Activated T-cell treated with anti-CD3 and anti-CD28 coated beads for 48 hours (primary cell): ENCODE data around the gene RASSF10.

Experiments used
- DNase-seq: peaks from one replicate; pipeline ENCODE4 v3.0.0-alpha.2; 2020; ENCODE audit warnings: low read depth

RASSF10 gene

GRCh38 chr11:13008625-13009475 lies at the start of gene RASSF10:
TSS of gene RASSF10 (plus strand) at chr11:13009316. CDS start at chr11:13009577, 261 bp downstream.
- DNase-seq, result peak; percentile 27

GRCh38 chr11:12961615-12962014 lies 47.5 kb upstream of the RASSF10 start:
- no peak for DNase-seq

GRCh38 chr11:12962306-12962705 lies 46.8 kb upstream of the RASSF10 start:
- no peak for DNase-seq

- DNase-seq, result no peak
Observed at GRCh38 chr11:12963051-12963450, 46.1 kb upstream of the RASSF10 start.

GRCh38 chr11:12963792-12964536 lies 45.2 kb upstream of the RASSF10 start:
- DNase-seq, result peak; percentile 51

- no peak for DNase-seq
Observed at GRCh38 chr11:12964650-12965049, 44.5 kb upstream of the RASSF10 start.

- DNase-seq, result no peak
Observed at GRCh38 chr11:12966002-12966401, 43.1 kb upstream of the RASSF10 start.

GRCh38 chr11:12968101-12968500 lies 41.0 kb upstream of the RASSF10 start:
- DNase-seq, result no peak

- DNase-seq, result no peak
Observed at GRCh38 chr11:12968826-12969225, 40.3 kb upstream of the RASSF10 start.

- no peak for DNase-seq
Observed at GRCh38 chr11:12971955-12972354, 37.2 kb upstream of the RASSF10 start.

- DNase-seq, result no peak
Observed at GRCh38 chr11:12973528-12974181, 35.5 kb upstream of the RASSF10 start.

- no peak for DNase-seq
Observed at GRCh38 chr11:12975195-12975594, 33.9 kb upstream of the RASSF10 start.

- no peak for DNase-seq
Observed at GRCh38 chr11:12979928-12980689, 29.0 kb upstream of the RASSF10 start.

GRCh38 chr11:12981676-12982522 lies 27.2 kb upstream of the RASSF10 start:
- no peak for DNase-seq

- DNase-seq, result no peak
Observed at GRCh38 chr11:12983336-12983735, 25.8 kb upstream of the RASSF10 start.

GRCh38 chr11:12986194-12986898 lies 22.8 kb upstream of the RASSF10 start:
- DNase-seq, result no peak

GRCh38 chr11:12989428-12990161 lies 19.5 kb upstream of the RASSF10 start:
- no peak for DNase-seq

- no peak for DNase-seq
Observed at GRCh38 chr11:12990162-12990480, 19.0 kb upstream of the RASSF10 start.

GRCh38 chr11:12991426-12991825 lies 17.7 kb upstream of the RASSF10 start:
- no peak for DNase-seq

- DNase-seq, result no peak
Observed at GRCh38 chr11:12993626-12994025, 15.5 kb upstream of the RASSF10 start.
